NB4 (cell line): ENCODE data around the gene IGF1R.

Experiments
- CTCF ChIP-seq: IDR thresholded peaks from one replicate; pipeline ENCODE4 v1.5.1; 2012; ENCODE audit warnings: low read depth, low read length
- MAX ChIP-seq: IDR thresholded peaks from 2 replicates; pipeline ENCODE4 v1.6.1; 2011; ENCODE audit warnings: low read depth, low read length
- MYC ChIP-seq: IDR thresholded peaks from 2 replicates; pipeline ENCODE4 v1.6.1; 2011; ENCODE audit warnings: low read depth, low read length
- POLR2A ChIP-seq: IDR thresholded peaks from 2 replicates; pipeline ENCODE4 v1.6.1; 2011; ENCODE audit warnings: mild to moderate bottlenecking; ENCODE audit not compliant: insufficient read length; ENCODE audit errors: extremely low read depth

- no peak for TF ChIP-seq CTCF
- no peak for TF ChIP-seq POLR2A
- no peak for TF ChIP-seq MYC
- TF ChIP-seq MAX, result no peak
Observed at GRCh38 chr15:98868564-98868963, 220.2 kb downstream of the IGF1R start.
